K562 (cell line): ENCODE measurements around the gene CCL24. TPM values are rescaled to one million over a fixed set of nuclear protein-coding genes. Genes with fewer than 3 reads are reported as not detected.
A peak's percentile ranks its signal among the peaks of the same experiment; 100 is the strongest.

Experiments
- ATAC-seq: fragments of 200-7000 bp; cut with Tn5 transposase; 3 replicates; pipeline ENCODE4 v1.9.1; 2020; ENCODE audit warnings: moderate library complexity
- BruUV-seq: library from RNA; stranded (reverse); fragments of 400-500 nt; replicated peaks from 2 replicates; lab custom pipeline; 2021; lab: Mats Ljungman, UMichigan
- CTCF ChIA-PET: fragments of 300-600 bp; formaldehyde crosslinking; extraction: SDS; loops from one replicate; lab custom pipeline; 2021; ENCODE audit warnings: low intra/inter-chr PET ratio; lab: Yijun Ruan, JAX
- POLR2A ChIA-PET: fragments of 300-600, 350-650 bp; sonication (Branson Sonifier 250); formaldehyde crosslinking; extraction: SDS; loops from one replicate; lab custom pipeline; 2021; ENCODE audit warnings: antibody characterized with exemption, inconsistent platforms; lab: Yijun Ruan, JAX
- DNase-seq, 4 experiments: peaks; one replicate each; pipeline versions ENCODE4 v3.0.0 to v3.0.0-alpha.2; 2011 to 2018; ENCODE audit warnings: low spot score in 3 of 4, mixed read lengths in 3 of 4; ENCODE audit errors: extremely low read depth in 1 of 4
- FAIRE-seq: peaks from 2 replicates; lab custom pipeline; 2011; peaks lifted over from hg19 to GRCh38; lab: Jason Lieb, UNC
- H2AFZ ChIP-seq: 2 replicates; pipeline ENCODE4 v1.6.0; 2011; ENCODE audit warnings: low read depth, low read length, control low read depth, inconsistent platforms
- H3K27ac ChIP-seq: fragments of 200-600 bp; 3 replicates; pipeline ENCODE4 v1.8.0; 2011; ENCODE audit warnings: low read depth, mild to moderate bottlenecking, control low read depth, inconsistent platforms, low read length, moderate library complexity, mixed read lengths; ENCODE audit errors: extremely low read depth
- H3K27me3 ChIP-seq, 2 experiments: fragments of 300-600 bp in 1 of 2; 2 replicates in 1 of 2; 3 replicates in 1 of 2; pipeline versions ENCODE4 v1.6.0 to v1.8.0; 2011; ENCODE audit warnings: inconsistent platforms in 2 of 2, low read length in 2 of 2, mild to moderate bottlenecking in 1 of 2, mixed read lengths in 1 of 2, moderate library complexity in 1 of 2; ENCODE audit not compliant: control insufficient read depth in 2 of 2, insufficient read depth in 2 of 2
- H3K36me3 ChIP-seq: fragments of 300-600 bp; 3 replicates; pipeline ENCODE4 v1.8.0; 2011; ENCODE audit warnings: mild to moderate bottlenecking, low read length, inconsistent platforms; ENCODE audit not compliant: control insufficient read depth, insufficient read depth
- H3K4me1 ChIP-seq, 2 experiments: fragments of 200-600 bp in 1 of 2; replicated peaks in 1 of 2; 2 replicates in 1 of 2; 3 replicates in 1 of 2; pipeline versions ENCODE4 v1.5.1 to v1.8.0; 2011; ENCODE audit warnings: inconsistent platforms in 2 of 2, low read length in 2 of 2, mild to moderate bottlenecking in 1 of 2, mixed read lengths in 1 of 2, moderate library complexity in 1 of 2; ENCODE audit not compliant: control insufficient read depth in 2 of 2, insufficient read depth in 2 of 2
- H3K4me2 ChIP-seq: 2 replicates; pipeline ENCODE4 v1.6.1; 2011; ENCODE audit warnings: low read length, control low read depth, inconsistent platforms, mixed read lengths; ENCODE audit not compliant: insufficient read depth
- H3K4me3 ChIP-seq: fragments of 200-600 bp; sonication (generic), shearing (Covaris generic); 2 replicates; pipeline ENCODE4 v1.5.1; 2016; ENCODE audit warnings: control low read depth, inconsistent platforms
- H3K79me2 ChIP-seq: fragments of 200-600 bp; 3 replicates; pipeline ENCODE4 v1.8.0; 2011; ENCODE audit warnings: low read length, inconsistent platforms; ENCODE audit not compliant: control insufficient read depth, insufficient read depth
- H3K9ac ChIP-seq, 2 experiments: 2 replicates each; pipeline versions ENCODE4 v1.6.0 to v1.6.1; 2011; ENCODE audit warnings: low read depth in 2 of 2, low read length in 2 of 2, control low read depth in 1 of 2, inconsistent platforms in 1 of 2, mild to moderate bottlenecking in 1 of 2, mixed read lengths in 1 of 2; ENCODE audit not compliant: insufficient read depth in 1 of 2
- H3K9me1 ChIP-seq: one replicate; pipeline ENCODE4 v1.6.0; 2011; ENCODE audit warnings: inconsistent platforms, mild to moderate bottlenecking, low read length, moderate library complexity; ENCODE audit not compliant: control insufficient read depth, insufficient read depth
- H3K9me3 ChIP-seq: replicated peaks from 2 replicates; pipeline ENCODE4 v1.5.1; 2011; ENCODE audit warnings: low read depth, low read length, inconsistent platforms; ENCODE audit not compliant: control insufficient read depth, insufficient read depth
- H4K20me1 ChIP-seq: replicated peaks from 2 replicates; pipeline ENCODE4 v1.6.1; 2011; ENCODE audit warnings: low read length, inconsistent platforms, mixed read lengths; ENCODE audit not compliant: control insufficient read depth, insufficient read depth
- C11orf30 ChIP-seq: fragments of 450-650 bp; IDR thresholded peaks from 2 replicates; pipeline ENCODE4 v1.6.1; 2016; ENCODE audit warnings: low read depth, mild to moderate bottlenecking
- CBFA2T3 ChIP-seq: fragments of 450-650 bp; IDR thresholded peaks from 2 replicates; pipeline ENCODE4 v1.6.1; 2017
- DDX20 ChIP-seq: fragments of 450-650 bp; IDR thresholded peaks from 2 replicates; pipeline ENCODE4 v1.6.1; 2016; ENCODE audit warnings: missing genetic modification characterization, low read depth, mild to moderate bottlenecking, missing compliant biosample characterization, moderate library complexity
- GTF2A2 ChIP-seq: IDR thresholded peaks from 2 replicates; pipeline ENCODE4 v1.6.1; 2016; ENCODE audit warnings: mild to moderate bottlenecking, missing genetic modification characterization, missing compliant biosample characterization
- HDGF ChIP-seq: fragments of 450-650 bp; IDR thresholded peaks from 2 replicates; pipeline ENCODE4 v1.6.1; 2016
- HES1 ChIP-seq: fragments of 450-650 bp; IDR thresholded peaks from 2 replicates; pipeline ENCODE4 v1.6.1; 2016; ENCODE audit warnings: low read depth, mild to moderate bottlenecking, moderate library complexity
- MED1 ChIP-seq: sonication (generic); formaldehyde crosslinking; IDR thresholded peaks from 2 replicates; pipeline ENCODE4 v1.8.1; 2023; ENCODE audit warnings: missing genetic modification reagents, borderline replicate concordance
- NFE2 ChIP-seq: IDR thresholded peaks from 2 replicates; pipeline ENCODE4 v1.6.1; 2014; ENCODE audit warnings: antibody characterized with exemption, low read depth
- PTRF ChIP-seq: fragments of 450-650 bp; IDR thresholded peaks from 2 replicates; pipeline ENCODE4 v1.6.1; 2016; ENCODE audit warnings: mild to moderate bottlenecking, missing genetic modification characterization, missing compliant biosample characterization
- SMAD3 ChIP-seq: fragments of 450-650 bp; formaldehyde crosslinking; conservative IDR thresholded peaks from 2 replicates; pipeline ENCODE4 v1.4.0; 2020; ENCODE audit warnings: mild to moderate bottlenecking
- TCF7L2 ChIP-seq: fragments of 150-350 bp; IDR thresholded peaks from 2 replicates; pipeline ENCODE4 v1.6.1; 2016; ENCODE audit warnings: low read depth, mild to moderate bottlenecking, low read length, moderate library complexity
- ZNF311 ChIP-seq: fragments of 250-450 bp; sonication (Bioruptor Pico); IDR thresholded peaks from 2 replicates; pipeline ENCODE4 v1.4.0; 2020; ENCODE audit warnings: mild to moderate bottlenecking, moderate library complexity
- ZNF583 ChIP-seq: fragments of 250-450 bp; sonication (Bioruptor Pico); IDR thresholded peaks from 2 replicates; pipeline ENCODE4 v1.4.0; 2020
- ZNF76 ChIP-seq: fragments of 250-450 bp; sonication (Bioruptor Pico); IDR thresholded peaks from 2 replicates; pipeline ENCODE4 v1.4.0; 2020; ENCODE audit warnings: mild to moderate bottlenecking, moderate library complexity, borderline replicate concordance
- WGBS: fragments of 100-300 bp; shearing (Covaris generic); methylation state at CpG from one replicate; pipeline ENCODE4 v1.1.6; 2016; ENCODE audit warnings: low coverage, mixed read lengths; ENCODE audit not compliant: insufficient coverage; ENCODE audit errors: missing lambda C conversion rate; 5-methylcytosine and 5-hydroxymethylcytosine counted together
- in situ Hi-C: fragments of 300-500 bp; cut with MboI; formaldehyde crosslinking; loops from 4 replicates; pipeline ENCODE4 v1.15.0; 2018; ENCODE audit warnings: inconsistent platforms, mixed read lengths
- intact Hi-C: fragments of 100-400 bp; cut with micrococcal nuclease; formaldehyde crosslinking; loops from 2 replicates; pipeline ENCODE4 v1.14.2; 2022
- polyA plus RNA-seq, 8 experiments: library from polyadenylated mRNA; depleted of rRNA in 4 of 8; stranded (reverse) in 5 of 8; unstranded in 3 of 8; fragments of >200 nt; fragmentation: Nextera tagmentation in 2 of 8; fragmentation: Illumina TruSeq in 1 of 8; extraction: Ambion mirVana in 2 of 8; extraction: Trizol in 1 of 8; gene quantifications; 2 replicates each; pipeline versions ENCODE4 v1.2.1 to v1.2.3, GENCODE V29; 2011 to 2014; ENCODE audit warnings: inconsistent platforms in 1 of 8, missing spikeins in 1 of 8
- total RNA-seq, 7 experiments: library from RNA; depleted of rRNA in 6 of 7; stranded (reverse); fragments of >200 nt in 6 of 7; fragmentation: Illumina TruSeq in 2 of 7; extraction: Trizol in 2 of 7; gene quantifications; 2 replicates each; pipeline versions ENCODE4 v1.2.1 to v1.2.3, GENCODE V29; 2011 to 2021; ENCODE audit warnings: low replicate concordance in 1 of 7
- TF ChIP-seq, protein P1 (sequence below): fragments of 450-650 bp; IDR thresholded peaks from 2 replicates; pipeline ENCODE4 v1.6.1; 2018; ENCODE audit warnings: mild to moderate bottlenecking, low read depth; ENCODE audit not compliant: partially characterized antibody
- TF ChIP-seq, protein P2 (sequence below): fragments of 250-450 bp; sonication (Bioruptor Pico); IDR thresholded peaks from 2 replicates; pipeline ENCODE4 v1.5.0; 2020; ENCODE audit warnings: mild to moderate bottlenecking, borderline replicate concordance

CCL24 gene
- total and polyA plus RNA-seq, 9 of the 15 experiments (the other 6 are each of a cell fraction or from before 2014, with no cell fraction given) = 0.45 to 3.6 (median 0.95) TPM; not detected in 1

GRCh38 chr7:75843613-75844116 lies 30.1 kb upstream of the CCL24 start (continued):
- TF ChIP-seq DDX20 (tag) = peak; percentile 97
- TF ChIP-seq, protein P1, sequence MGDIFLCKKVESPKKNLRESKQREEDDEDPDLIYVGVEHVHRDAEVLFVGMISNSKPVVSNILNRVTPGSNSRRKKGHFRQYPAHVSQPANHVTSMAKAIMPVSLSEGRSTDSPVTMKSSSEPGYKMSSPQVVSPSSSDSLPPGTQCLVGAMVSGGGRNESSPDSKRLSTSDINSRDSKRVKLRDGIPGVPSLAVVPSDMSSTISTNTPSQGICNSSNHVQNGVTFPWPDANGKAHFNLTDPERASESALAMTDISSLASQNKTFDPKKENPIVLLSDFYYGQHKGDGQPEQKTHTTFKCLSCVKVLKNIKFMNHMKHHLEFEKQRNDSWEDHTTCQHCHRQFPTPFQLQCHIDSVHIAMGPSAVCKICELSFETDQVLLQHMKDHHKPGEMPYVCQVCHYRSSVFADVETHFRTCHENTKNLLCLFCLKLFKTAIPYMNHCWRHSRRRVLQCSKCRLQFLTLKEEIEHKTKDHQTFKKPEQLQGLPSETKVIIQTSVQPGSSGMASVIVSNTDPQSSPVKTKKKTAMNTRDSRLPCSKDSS = no peak
- TF ChIP-seq ZNF583 (CRISPR knock-in tag) = peak; percentile 82; the same call in 1 of the 2 replicates
- TF ChIP-seq ZNF76 (CRISPR knock-in tag) = peak; percentile 93
- TF ChIP-seq TCF7L2 = no peak
- peak; percentile 96 for TF ChIP-seq PTRF (tag)
- peak; percentile 95 for TF ChIP-seq SMAD3 (CRISPR knock-in tag)

GRCh38 chr7:75842836-75843446 lies 29.3 kb upstream of the CCL24 start:
- H3K9ac ChIP-seq = peak overlapping the region; percentile 59 to 67; a peak in 3 of 4 replicates
- DNase-seq (peak; percentile 61 to 71 (median 65)), FAIRE-seq (peak; percentile 81), ATAC-seq (peak; percentile 77)
- 33% methylated on average over 8 of the region's 8 CpGs for WGBS
- in situ Hi-C loops (no loop called here), intact Hi-C loops (loop anchor here (2.0 to 5.0 kb wide), 2 partner anchors 28 to 71 kb away; partner anchors contain the start of gene CCL26)
- H3K27ac ChIP-seq = peak overlapping the region; percentile 82
- no peaks in the 10 kb centered on the region for H3K27me3 ChIP-seq
- POLR2A ChIA-PET = interaction anchor here (0.6 to 1.9 kb wide), 7 partner anchors 15 to 771 kb away, joined by 3 to 4 read pairs (median 3); no protein-coding TSS in a partner anchor
- no peaks in the 10 kb centered on the region for H3K36me3 ChIP-seq
- peak overlapping the region; percentile 20 for H3K4me3 ChIP-seq
- H3K79me2 ChIP-seq = no peaks in the 10 kb centered on the region
- H3K4me1 ChIP-seq = peaks cover 13 to 20% of the 10 kb centered on the region in 2 experiments
- BruUV-seq = TSS peak; percentile 89
- no peaks in the 10 kb centered on the region for H3K9me3 ChIP-seq
- H3K9me1 ChIP-seq = no peaks in the 10 kb centered on the region
- no peaks in the 10 kb centered on the region for H4K20me1 ChIP-seq
- CTCF ChIA-PET = no interaction called here
- H3K4me2 ChIP-seq = peak overlapping the region; percentile 77
- H2AFZ ChIP-seq = peak overlapping the region; percentile 80
- TF ChIP-seq NFE2 (no peak), MED1 (CRISPR knock-in tag) (no peak), C11orf30 (no peak), GTF2A2 (tag) (no peak), ZNF311 (CRISPR knock-in tag) (no peak), HDGF (no peak), HES1 (no peak), CBFA2T3 (peak; percentile 67)
- TF ChIP-seq, protein P2, sequence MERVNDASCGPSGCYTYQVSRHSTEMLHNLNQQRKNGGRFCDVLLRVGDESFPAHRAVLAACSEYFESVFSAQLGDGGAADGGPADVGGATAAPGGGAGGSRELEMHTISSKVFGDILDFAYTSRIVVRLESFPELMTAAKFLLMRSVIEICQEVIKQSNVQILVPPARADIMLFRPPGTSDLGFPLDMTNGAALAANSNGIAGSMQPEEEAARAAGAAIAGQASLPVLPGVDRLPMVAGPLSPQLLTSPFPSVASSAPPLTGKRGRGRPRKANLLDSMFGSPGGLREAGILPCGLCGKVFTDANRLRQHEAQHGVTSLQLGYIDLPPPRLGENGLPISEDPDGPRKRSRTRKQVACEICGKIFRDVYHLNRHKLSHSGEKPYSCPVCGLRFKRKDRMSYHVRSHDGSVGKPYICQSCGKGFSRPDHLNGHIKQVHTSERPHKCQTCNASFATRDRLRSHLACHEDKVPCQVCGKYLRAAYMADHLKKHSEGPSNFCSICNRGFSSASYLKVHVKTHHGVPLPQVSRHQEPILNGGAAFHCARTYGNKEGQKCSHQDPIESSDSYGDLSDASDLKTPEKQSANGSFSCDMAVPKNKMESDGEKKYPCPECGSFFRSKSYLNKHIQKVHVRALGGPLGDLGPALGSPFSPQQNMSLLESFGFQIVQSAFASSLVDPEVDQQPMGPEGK = no peak
